Gastrocnemius medialis (tissue), 4 donors: Measurements from ENCODE around the gene AXIN1.

ENCODE experiments used
- POLR2A ChIP-seq, 2 donors: fragments of 450-650 bp; IDR thresholded peaks; one replicate each; pipeline ENCODE4 v1.6.1; 2017; ENCODE audit warnings: antibody characterized with exemption in 2 of 2, mild to moderate bottlenecking in 2 of 2, moderate library complexity in 2 of 2
- TF ChIP-seq, protein P1 (sequence below), 5 experiments: fragments of 450-650 bp in 3 of 5; fragments of 200-600 bp in 2 of 5; sonication (generic) in 2 of 5; IDR thresholded peaks in 4 of 5; conservative IDR thresholded peaks in 1 of 5; 1 replicate in 4 of 5; 2 replicates in 1 of 5; pipeline ENCODE4 v1.5.1; 2016 to 2019; ENCODE audit warnings: antibody characterized with exemption in 5 of 5, mild to moderate bottlenecking in 3 of 5, moderate library complexity in 3 of 5

DNA sequence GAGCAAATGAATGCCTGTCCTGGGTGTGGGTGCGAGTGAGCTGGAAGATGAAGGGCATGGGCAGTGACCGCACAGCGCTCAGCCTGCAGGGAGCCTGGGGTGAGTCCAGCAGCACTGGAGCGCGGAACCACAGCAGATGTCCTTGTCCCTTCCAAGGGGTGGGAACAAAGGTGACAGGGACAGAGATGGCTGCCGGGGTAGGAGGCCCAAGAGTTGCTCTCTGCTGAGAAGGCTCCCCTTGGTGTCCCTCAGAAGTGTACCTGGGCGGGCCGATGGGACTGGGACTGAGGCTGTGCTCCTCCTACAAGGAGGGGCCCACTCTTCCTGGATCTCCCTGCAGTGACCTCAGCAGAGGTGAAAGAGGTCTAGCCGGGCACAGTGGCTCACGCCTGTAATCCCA is 36.8 kb upstream of the AXIN1 start:
- TF ChIP-seq, protein P1, sequence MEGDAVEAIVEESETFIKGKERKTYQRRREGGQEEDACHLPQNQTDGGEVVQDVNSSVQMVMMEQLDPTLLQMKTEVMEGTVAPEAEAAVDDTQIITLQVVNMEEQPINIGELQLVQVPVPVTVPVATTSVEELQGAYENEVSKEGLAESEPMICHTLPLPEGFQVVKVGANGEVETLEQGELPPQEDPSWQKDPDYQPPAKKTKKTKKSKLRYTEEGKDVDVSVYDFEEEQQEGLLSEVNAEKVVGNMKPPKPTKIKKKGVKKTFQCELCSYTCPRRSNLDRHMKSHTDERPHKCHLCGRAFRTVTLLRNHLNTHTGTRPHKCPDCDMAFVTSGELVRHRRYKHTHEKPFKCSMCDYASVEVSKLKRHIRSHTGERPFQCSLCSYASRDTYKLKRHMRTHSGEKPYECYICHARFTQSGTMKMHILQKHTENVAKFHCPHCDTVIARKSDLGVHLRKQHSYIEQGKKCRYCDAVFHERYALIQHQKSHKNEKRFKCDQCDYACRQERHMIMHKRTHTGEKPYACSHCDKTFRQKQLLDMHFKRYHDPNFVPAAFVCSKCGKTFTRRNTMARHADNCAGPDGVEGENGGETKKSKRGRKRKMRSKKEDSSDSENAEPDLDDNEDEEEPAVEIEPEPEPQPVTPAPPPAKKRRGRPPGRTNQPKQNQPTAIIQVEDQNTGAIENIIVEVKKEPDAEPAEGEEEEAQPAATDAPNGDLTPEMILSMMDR (IDR thresholded peaks at IDR 0.05 in 4 of 5, conservative IDR thresholded peaks at IDR 0.05 in 1 of 5), result no peak
- no peak for TF ChIP-seq POLR2A (IDR thresholded peaks at IDR 0.05)
